ENCODE measurements around the gene B9D1.

- TF ChIP-seq, protein P1, sequence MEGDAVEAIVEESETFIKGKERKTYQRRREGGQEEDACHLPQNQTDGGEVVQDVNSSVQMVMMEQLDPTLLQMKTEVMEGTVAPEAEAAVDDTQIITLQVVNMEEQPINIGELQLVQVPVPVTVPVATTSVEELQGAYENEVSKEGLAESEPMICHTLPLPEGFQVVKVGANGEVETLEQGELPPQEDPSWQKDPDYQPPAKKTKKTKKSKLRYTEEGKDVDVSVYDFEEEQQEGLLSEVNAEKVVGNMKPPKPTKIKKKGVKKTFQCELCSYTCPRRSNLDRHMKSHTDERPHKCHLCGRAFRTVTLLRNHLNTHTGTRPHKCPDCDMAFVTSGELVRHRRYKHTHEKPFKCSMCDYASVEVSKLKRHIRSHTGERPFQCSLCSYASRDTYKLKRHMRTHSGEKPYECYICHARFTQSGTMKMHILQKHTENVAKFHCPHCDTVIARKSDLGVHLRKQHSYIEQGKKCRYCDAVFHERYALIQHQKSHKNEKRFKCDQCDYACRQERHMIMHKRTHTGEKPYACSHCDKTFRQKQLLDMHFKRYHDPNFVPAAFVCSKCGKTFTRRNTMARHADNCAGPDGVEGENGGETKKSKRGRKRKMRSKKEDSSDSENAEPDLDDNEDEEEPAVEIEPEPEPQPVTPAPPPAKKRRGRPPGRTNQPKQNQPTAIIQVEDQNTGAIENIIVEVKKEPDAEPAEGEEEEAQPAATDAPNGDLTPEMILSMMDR (IDR thresholded peaks at IDR 0.05): no peak
- TF ChIP-seq POLR2A (IDR thresholded peaks at IDR 0.05): no peak
- TF ChIP-seq POLR2AphosphoS5 (IDR thresholded peaks at IDR 0.05): no peak
Observed at GRCh38 chr17:19298569-19299213, 63.8 kb downstream of the B9D1 start.
